Stimulated activated CD4-positive, alpha-beta T cell treated with anti-CD3 and anti-CD28 coated beads, Interleukin-2, amount 100 ng/mL, for 24 hours (primary cell): Measurements from ENCODE around the gene LRBA.
A peak's percentile ranks its signal among the peaks of the same experiment; 100 is the strongest.

ENCODE experiments used
- DNase-seq, 2 donors: peaks; one replicate each; pipeline ENCODE4 v3.0.0-alpha.2; 2020

Gene LRBA

DNA sequence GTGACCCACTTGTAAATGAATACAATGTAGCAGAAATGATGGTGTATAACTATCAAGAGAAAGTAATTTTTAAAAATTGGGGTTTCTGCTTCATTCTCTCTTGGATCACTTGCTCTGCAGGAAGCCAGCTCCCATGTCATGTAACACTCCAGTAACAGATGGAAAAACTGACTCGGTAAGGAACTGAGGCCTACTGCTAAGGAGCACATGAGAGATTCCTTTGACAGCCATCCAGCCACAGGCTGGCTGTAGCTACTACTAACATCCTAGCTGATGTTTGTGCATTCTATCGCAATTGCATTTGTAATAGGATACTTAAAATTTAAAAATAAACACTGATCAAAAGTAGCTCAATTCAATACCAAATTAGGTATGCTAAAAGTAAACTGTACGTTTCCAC, 535.4 kb downstream of the LRBA start:
- DNase-seq: no peak

DNA sequence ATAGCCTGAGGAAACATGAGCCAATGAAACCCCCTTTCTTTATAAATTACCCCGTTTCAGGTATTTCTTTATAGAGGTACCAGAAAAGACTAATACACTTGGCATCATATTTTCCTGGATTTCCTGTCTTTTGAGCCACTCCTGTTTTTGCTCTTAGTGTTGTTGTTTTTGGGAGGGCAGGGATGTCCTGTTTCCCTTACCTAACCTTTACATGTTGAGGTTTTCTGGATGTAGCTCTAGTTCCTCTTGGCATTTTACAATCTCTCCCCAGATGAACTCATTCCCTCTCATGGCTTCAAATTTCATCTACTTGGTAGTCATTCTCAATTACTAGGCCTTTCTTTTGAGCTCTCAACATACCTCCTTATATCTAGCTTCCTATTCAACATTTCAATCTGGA, 537.2 kb downstream of the LRBA start:
- DNase-seq: no peak

DNA sequence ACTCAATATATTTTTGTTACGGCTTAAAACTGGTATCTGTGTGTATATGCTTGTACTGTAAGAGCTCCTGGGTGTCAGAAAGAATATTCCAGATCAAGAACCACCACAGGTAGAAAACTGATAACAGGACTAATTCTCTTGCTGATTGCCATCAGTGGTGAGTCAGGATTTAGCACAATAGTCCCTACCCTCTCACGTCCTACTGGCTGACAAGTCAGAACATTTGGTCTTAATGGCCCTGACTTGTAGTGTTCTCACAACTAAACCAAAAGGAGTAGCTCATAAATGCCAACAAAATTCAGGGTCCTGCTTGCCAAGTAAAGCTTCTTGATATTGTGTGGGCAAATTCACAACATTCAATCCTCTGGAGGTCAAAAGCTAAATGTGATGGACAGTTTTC, 538.3 kb downstream of the LRBA start:
- DNase-seq: no peak

DNA sequence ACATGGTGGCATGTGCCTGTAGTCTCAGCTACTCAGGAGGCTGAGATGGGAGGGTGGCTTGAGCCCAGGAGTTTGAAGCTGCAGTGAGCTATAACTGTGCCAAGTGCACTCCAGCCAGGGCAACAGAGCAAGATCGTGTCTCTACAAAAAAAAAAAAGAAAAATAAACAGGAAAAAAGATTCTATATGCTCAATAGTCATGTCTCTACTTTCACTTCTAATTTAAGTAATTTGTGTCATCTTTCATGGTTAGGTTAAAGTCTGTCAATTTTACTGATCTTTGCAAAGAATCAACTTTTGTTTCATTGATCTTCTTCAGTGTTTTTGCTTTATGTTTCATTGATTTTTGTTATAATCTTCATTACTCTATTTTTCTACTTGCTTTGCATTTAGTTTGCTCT, 539.3 kb downstream of the LRBA start:
- DNase-seq: no peak

DNA sequence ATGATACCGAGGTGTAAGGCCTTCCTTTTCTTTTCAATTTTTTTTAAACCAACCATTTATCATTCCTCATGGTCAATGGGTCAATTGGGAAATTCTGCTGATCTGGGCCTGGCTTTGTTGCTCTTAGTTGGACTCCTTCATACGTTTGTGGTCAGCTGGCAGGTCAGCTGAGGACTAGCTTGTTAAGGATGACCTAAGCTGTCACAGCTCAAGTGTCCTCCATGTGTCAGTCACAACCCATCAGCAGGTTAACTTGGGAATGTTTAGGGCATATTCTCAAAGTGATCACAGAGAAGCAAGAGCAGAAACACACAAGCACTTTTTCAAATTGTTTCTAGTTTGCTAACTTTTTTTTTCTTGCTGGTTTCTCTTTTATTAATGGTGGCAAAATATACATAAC, 550.6 kb downstream of the LRBA start:
- DNase-seq: no peak

DNA sequence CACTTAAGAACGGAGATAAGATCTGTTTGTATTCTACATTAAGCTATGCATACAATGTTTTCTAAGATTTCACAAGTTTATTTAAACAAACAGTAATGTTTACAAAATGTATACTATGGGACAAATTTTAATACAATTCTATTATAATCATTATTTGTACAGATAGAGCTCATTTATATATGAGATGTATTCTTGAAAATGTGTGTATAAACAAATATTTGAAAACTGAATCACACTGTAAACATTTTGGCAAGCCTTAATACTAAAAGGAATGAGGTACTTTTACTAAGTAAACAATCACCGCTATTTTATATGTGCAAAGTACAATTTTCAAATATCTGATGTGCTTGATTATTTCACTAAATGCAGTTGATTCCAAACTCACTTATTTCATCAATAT, 552.3 kb downstream of the LRBA start:
- no peak for DNase-seq

DNA sequence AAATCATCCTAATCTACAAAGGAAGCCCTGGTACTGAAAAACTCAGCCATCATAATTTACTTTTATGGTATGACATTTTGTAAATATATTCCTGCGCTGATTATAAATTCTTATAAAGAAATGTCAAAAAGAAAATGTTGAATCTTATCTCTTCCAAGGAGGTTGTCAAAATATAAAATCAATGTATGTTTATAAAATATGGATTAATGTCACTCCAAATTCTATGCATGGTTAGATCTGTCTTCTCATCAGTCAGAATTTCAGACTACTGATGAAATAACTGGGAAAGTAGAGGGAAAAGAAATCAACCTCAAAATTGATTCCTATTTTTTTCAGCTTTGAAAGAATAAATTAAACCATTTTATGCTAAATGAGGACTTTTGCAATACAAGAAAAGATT, 553.1 kb downstream of the LRBA start:
- no peak for DNase-seq

DNA sequence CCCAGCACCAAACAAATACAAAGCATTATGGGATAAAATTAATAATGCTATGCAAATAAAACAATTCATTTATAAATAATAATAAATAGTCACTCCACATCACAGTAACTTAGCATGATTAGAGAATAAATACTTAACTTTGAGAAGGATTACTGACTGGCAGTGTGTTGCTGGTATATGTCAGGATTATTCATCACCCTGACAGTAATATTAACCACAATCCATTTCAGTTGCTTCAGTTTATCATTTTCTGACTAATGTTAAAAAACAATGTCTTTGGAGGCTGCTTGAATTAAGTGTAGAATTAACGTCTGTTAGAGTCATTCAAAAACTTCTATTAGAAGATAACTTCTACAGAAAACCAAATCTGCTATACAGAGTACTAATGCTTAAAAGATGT, 557.3 kb downstream of the LRBA start:
- DNase-seq: no peak

DNA sequence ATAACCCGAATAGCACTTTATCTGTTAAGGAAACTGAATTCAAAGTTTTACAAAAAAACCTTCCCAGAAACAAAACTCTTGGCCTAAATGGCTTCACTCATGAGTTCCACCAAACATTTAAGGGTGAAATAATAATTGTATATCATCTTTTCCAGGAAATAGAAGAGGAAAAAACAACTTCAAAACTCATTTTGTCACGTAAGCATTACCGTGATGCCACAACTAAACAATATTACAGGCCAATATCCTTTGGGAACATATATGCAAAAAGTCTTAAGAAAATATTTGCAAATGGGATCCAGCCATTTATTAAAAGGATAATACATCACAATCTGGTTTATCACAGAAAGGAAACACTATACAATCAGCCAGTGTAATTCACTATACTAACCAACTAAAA, 563.2 kb downstream of the LRBA start:
- DNase-seq: no peak

DNA sequence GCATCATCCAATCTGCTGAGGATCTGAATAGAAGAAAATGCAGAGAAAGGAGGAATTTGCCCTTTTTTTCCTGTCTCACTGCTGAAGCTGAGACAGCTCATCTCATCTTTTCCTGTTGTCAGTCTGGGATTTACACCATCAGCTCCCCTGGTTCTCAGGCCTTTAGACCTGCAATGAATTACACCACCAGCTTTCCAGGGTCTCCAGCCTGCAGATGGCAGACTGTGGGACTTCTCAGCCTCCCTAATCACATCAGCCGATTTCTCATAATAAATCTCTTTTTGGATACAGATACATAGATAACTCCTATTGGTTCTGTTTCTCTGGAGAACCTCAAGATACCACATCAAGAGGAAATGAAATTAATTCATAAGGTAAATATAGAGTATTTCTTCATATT, 567.7 kb downstream of the LRBA start:
- DNase-seq: no peak

DNA sequence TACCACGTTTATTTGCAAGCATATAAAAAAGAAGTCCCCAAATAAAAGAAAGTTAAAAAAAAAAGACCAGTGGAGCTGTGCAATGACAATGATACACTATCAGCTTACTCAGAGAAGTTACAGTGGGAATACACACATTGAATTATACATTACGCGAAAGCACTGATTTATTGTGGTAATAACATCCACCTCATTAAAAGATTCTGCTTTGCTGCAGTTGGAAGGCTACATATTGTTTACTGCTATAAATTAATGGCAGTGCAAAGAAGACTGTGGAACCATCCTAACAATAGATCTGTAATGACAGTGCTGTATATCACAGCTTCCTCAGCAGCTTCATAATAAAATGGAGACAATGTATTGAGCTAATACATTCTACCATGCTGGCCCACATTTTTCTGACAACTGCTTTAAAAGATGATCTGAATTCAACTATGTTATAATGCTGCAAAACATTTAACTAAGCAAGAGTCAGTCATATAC, 575.6 kb downstream of the LRBA start:
- no peak for DNase-seq

DNA sequence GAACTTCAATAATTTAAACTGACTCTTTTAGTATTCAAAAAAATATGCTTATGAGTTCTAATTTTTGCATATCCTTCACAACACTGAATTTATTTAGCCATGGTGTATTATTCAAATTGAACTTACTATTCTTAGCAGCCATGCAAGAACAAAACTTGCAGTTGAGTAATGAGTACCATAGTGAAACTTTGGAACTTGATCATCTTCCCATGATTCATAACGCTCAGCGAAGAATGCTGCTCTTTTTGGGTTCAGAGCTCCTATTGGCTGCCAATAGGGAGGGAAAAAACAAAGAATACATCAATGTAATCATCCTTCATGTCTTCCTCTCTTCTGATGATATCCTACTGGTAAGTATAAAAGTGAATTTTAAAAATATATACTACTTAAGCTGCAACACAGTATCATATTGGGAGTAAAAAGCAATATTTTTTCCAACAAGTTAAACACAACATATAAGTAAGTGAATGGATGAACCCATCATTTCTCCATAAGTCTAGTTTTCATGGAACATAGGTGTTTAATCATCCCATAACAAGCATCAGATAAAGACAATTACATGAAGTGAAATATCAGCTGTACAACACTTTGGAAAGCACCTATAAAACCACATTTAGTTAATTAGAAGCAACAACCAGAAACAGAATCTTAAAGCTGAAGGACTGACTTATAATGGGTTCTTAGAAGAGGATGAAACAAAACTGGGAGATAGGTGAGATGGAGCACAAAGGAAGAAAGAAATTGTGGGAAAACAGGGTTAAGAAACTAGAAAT, 578.3 kb downstream of the LRBA start:
- DNase-seq: no peak

DNA sequence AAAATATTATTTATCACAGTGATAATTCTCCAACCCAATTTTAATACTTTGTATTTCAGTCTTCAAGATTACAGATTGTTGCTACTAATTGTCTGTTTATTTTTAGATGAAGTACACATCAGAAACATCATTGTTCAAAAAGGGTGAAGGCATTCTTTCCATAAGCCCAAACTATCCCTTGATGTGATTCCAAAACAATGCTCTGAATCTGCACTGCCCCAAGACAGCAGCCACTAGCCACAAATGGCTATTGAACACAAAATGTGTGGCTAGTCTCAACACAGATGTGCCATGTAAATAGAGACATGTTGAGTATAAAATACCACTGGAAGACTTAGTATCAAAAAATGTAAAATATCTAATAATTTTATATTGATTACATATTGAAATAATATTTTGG, 583.9 kb downstream of the LRBA start:
- no peak for DNase-seq

DNA sequence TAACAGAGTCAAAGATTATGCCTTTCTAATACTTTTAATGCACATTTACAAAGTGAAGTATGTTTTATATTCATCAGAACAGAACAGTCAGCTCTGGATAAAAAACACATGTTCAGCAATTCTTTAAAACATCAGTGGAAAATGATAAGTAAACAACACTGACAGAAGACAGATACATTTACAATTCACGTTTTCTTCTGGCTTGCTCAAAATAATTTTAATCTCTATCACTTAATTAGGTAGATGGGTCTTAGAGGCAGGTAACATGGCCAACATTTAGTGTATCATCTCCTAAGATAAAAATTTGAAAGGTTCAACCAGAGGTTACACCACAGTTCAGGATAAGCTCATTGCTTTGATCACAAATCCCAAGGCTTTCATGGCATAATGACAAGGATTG, 589.9 kb downstream of the LRBA start:
- DNase-seq: no peak

DNA sequence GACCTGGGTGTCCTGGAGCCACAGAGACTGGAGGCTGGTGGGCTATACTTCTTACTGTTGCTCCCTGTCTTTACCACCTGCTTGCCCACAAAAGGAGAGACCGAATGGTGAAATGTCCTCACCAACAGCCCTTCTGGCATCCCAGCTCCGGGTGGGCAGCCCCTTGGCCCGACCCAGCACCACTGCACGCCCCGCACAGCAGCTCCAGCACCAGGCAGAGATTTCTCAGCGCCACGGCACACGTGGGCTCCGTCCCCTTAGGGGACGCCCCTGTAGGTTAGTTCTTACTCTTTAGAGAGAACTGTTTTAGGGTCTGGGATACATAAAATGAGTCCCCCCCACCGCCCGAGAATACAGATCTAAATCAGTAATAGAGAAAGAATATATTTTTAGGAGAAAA, 591.6 kb downstream of the LRBA start:
- no peak for DNase-seq

DNA sequence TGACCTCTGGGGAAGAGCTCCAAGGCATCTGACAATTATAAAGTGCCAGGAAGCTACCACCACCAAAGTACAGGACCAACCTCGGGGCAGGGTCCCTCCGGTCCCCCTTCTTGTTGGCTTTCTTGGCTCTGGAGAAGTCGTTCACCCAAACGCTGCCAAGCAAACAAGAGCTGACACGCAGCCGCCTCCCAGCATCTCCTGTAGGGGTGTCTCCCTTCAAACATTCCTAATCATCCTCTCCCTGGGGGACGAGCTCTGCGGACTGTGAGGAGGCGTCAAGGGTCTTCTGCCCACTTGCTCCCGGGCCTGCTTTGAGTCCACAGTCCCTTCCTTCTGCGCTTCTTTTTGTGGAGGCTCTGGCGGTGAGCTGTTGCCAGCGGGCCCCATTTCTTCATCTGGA, 592.0 kb downstream of the LRBA start:
- DNase-seq: no peak

DNA sequence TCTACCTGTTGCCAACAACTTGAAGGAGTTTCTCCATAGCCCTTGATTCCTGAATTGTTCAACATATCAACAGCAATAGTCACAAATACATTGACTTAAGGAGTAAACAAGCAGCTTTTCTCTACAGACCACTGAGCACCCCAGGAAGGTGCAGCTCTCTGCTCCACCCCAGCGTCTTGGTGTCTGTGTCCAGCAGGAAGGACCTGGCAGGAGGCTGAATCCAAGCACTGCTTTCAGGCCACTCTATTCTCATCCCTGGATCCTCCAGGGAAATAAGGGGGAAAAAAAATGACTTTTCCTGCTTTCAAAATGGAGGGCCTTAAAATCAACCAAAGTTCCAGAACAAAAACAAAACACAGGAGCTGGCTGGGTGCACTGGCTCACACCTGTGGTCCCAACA, 593.5 kb downstream of the LRBA start:
- no peak for DNase-seq

DNA sequence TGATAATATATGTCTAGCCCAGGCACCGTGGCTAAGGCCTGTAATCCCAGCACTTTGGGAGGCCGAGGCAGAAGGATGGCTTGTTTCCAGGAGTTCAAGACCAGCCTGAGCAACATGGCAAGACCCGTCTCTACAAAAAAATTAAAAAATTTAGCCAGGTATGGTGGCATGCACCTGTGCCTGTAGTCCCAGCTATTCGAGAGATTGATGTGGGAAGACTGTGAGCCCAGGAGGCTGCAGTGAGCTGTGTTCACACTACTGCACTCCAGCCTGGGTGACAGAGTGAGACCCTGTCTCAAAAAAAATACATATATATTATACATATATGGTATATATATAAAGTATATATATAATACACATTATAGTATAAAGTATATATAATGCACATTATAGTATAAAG, 595.1 kb downstream of the LRBA start:
- no peak for DNase-seq

DNA sequence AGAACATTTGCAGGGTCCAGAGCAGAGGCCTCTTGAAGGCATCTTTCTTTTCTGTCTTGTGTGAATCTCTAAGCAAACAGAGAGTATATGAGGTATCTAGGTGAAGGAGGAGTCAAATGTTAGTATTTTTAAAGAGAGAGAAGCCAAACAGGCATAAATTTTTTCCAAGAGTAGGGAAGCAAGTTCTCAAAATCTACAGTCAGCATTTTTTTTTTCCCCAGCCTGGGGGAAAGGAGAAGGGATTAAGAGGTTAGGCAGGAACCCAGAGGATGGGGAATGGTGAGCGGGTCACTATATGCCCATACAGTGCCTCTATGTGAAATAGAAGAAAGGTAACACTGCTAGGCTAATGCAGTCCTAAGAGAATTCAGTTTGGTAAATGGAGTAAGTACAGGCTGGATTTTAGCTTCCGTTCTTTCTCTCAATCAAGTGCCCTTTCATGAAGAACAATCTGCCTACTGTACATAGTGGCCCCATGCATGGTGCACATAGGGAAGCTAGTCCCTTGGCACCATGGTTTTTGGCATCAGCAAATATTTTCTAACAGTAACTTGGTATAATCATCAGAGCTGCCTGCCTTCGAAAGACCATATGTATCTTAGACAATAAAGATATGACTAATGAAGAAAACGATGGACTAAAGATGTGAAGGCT, 596.2 kb downstream of the LRBA start:
- no peak for DNase-seq

DNA sequence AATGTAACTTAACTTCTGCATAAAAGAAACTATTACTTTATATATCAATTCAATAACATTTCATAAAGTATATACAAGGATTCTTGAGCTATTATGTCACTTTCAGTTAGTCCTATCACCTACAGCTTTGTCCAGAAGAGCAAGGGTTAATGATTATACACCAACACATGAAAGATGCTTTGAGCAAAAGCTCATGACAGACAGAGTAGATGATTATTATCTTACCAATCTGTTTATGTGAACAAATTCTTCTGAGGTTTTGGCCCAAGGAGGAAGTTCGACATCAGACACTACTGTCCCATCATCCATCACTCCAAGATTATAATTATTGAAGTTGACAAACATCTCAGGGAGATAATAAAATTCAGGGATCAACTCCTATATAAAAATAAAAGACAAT, 599.9 kb downstream of the LRBA start:
- no peak for DNase-seq

DNA sequence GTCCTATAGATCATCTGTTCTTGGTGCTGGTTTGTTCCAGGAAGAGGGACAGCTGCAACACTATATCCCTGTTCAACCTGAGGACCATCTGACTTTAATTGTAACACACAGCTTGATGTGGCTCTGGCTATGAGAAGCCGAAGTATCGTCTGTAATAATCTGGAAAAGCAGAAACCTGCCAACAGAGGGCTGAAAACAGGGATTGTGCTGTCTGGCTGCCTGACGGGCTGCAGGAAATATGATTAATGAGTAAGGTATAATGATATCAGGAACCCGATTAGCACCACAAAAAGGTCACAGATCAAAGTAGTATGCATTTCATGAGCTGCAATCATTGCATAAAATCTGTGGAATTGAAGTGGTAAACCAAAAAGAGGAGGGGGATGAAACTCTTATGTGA, 603.6 kb downstream of the LRBA start:
- no peak for DNase-seq

DNA sequence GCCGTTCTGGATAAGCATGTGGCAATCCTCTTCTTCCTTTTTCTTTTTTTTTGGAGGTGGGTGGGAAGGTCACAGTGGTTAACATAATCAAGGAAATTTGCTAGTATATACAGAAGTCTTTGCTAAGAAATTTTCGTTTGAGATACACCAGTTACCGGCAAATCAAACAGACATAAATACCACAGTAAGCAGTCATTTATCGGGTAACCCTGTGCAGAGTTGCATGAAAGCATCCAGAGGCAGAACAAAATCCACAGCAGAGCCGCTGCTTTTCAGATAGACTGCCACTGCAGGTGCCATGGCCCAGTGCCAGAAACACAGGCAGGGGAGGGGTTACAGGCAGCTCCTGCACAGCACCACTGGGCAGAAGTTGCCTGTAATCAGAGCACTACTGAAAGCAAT, 612.2 kb downstream of the LRBA start:
- DNase-seq: peak in 1 of 2 donors; percentile 8

DNA sequence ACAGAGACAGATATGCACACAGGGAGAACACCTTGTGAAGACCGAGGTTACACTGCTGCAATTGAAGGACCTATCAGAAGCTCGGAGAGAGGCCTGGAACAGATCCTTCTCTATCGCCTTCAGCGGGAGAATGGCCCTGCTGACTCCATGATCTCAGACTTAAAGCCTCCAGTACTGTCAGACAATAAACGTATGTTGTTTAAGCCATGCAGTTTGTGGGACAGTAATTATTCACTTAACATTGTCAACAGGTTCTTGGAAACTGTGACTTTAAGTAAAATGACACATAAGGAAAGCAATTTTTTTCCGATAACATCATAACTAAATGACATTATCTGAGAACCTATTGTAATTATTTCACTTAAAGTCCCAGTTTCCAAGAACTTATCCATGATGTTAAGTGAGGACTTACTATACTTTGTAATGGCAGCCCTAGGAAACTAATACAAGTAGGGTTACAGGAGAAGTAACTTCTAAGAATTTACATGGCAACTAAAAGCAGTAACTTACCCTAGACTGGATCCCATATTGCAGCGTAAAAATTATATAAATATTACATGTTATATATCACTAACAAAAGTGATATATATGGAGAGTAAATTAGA, 613.9 kb downstream of the LRBA start:
- no peak for DNase-seq

DNA sequence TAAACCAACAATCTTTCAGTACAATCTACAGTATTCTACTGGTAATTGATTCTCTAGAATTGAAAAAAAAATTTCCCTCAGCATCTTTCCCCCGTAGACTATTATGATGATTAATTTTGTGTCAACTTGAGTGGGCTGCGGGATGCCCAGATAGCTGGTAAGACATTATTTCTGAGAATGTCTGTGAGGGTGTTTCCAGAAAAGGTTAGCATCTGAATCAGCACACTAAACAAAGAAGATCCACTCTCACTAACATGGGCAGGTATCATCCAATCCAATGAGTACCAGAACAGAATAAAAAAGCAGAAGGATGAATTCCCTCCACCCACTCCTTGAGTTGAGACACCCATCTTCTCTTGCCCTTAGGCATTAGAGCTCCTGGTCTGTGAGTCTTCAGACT, 619.2 kb downstream of the LRBA start:
- peak; percentile 13 to 20 for DNase-seq
